ENCODE results near the gene MAP3K4. TPM values are rescaled to one million over a fixed set of nuclear protein-coding genes. Genes with fewer than 3 reads are reported as not detected.

Gene MAP3K4
- total RNA-seq, 1 experiment from 2014 or later = 54.3 TPM

- no peaks in the 10 kb centered on the region for H3K27me3 Mint-ChIP-seq (ENCODE audit: low read depth)
- no peaks in the 10 kb centered on the region for H3K9me3 Mint-ChIP-seq
- Histone ChIP-seq H3K14ac (ENCODE audit: insufficient read depth, low read length) (no peak overlapping the region), H4K91ac (ENCODE audit: insufficient read length, low read depth, low read length) (no peak overlapping the region), H2BK12ac (ENCODE audit: insufficient read length, low read depth, low read length) (no peak overlapping the region), H3K4me1 (ENCODE audit: insufficient read depth, low read length) (0 out of 2 replicates have a peak, but pooled peaks cover 4% of the 10 kb centered on the region), H2BK15ac (ENCODE audit: low read depth, low read length) (no peak overlapping the region), H3K23ac (ENCODE audit: insufficient read length, low read depth, low read length) (no peak overlapping the region), H3K4me2 (ENCODE audit: insufficient read depth, insufficient read length, low read length) (no peak overlapping the region), H3K9me3 (ENCODE audit: control insufficient read depth, low read depth, low read length) (no peaks in the 10 kb centered on the region), H3K18ac (ENCODE audit: insufficient read length, low read depth, low read length) (no peak overlapping the region), H3K9ac (ENCODE audit: extremely low read depth, insufficient read length, low read length) (no peak overlapping the region), H4K8ac (replicated peaks; ENCODE audit: insufficient read length, low read depth, low read length) (no peak overlapping the region), H2AFZ (ENCODE audit: low read length) (no peak overlapping the region), H4K20me1 (ENCODE audit: control insufficient read depth, insufficient read depth, insufficient read length) (no peaks in the 10 kb centered on the region), H3K56ac (ENCODE audit: insufficient read length, low read depth, low read length) (no peak overlapping the region), H3K4ac (ENCODE audit: low read depth, low read length) (no peak overlapping the region), H2BK20ac (ENCODE audit: low read depth, low read length, poor library complexity, severe bottlenecking) (no peak overlapping the region), H3T11ph (ENCODE audit: low read length) (no peak overlapping the region), H2AK5ac (ENCODE audit: insufficient read length, low read length) (no peak overlapping the region), H4K5ac (ENCODE audit: insufficient read length, low read depth, low read length) (no peak overlapping the region), H2BK120ac (ENCODE audit: low read depth, low read length, poor library complexity, severe bottlenecking) (no peak overlapping the region), H3K27ac (ENCODE audit: insufficient read length, low read depth, low read length) (no peak overlapping the region), H2BK5ac (ENCODE audit: insufficient read length, low read length) (no peak overlapping the region), H3K27me3 (ENCODE audit: insufficient read depth, low read length) (no peaks in the 10 kb centered on the region), H3K23me2 (ENCODE audit: insufficient read length, low read depth, low read length, poor library complexity, severe bottlenecking) (peaks cover 2% of the 10 kb centered on the region), H3K79me2 (ENCODE audit: insufficient read depth, low read length) (peaks cover 5% of the 10 kb centered on the region; the same call in 1 of the 2 replicates), H3K79me1 (ENCODE audit: insufficient read depth, low read depth, low read length, poor library complexity, severe bottlenecking) (peaks cover under 1% of the 10 kb centered on the region)
- TF ChIP-seq, protein P1, sequence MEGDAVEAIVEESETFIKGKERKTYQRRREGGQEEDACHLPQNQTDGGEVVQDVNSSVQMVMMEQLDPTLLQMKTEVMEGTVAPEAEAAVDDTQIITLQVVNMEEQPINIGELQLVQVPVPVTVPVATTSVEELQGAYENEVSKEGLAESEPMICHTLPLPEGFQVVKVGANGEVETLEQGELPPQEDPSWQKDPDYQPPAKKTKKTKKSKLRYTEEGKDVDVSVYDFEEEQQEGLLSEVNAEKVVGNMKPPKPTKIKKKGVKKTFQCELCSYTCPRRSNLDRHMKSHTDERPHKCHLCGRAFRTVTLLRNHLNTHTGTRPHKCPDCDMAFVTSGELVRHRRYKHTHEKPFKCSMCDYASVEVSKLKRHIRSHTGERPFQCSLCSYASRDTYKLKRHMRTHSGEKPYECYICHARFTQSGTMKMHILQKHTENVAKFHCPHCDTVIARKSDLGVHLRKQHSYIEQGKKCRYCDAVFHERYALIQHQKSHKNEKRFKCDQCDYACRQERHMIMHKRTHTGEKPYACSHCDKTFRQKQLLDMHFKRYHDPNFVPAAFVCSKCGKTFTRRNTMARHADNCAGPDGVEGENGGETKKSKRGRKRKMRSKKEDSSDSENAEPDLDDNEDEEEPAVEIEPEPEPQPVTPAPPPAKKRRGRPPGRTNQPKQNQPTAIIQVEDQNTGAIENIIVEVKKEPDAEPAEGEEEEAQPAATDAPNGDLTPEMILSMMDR (conservative IDR thresholded peaks at IDR 0.05) = no peak
- peak overlapping the region in 2 of 3 experiments; percentile 76 to 93; a peak in 4 of 7 replicates for H3K27ac Mint-ChIP-seq
- DNase-seq = no peak
- H3K4me1 Mint-ChIP-seq = peaks cover 51 to 60% of the 10 kb centered on the region in 2 experiments
- no CpG with 5 or more reads among the region's 1 CpG for WGBS (ENCODE audit: extremely low coverage, insufficient read length, low lambda C conversion rate)
- H3K36me3 Mint-ChIP-seq (ENCODE audit: insufficient read depth in 1 of 3, low read depth in 3 of 3) = peaks cover 2 to 12% (median 12%) of the 10 kb centered on the region in 3 experiments; a peak in 6 of 7 replicates
- no peak overlapping the region for H3K4me3 Mint-ChIP-seq
These were observed 18.8 kb downstream of the MAP3K4 start for GRCh38 chr6:161010418-161010817.
